Naive thymus-derived CD8-positive, alpha-beta T cell (primary cell): ENCODE data around the gene PFKFB3. TPM values are rescaled to one million over a fixed set of nuclear protein-coding genes. Genes with fewer than 3 reads are reported as not detected.
"Not testable (repeated sequence)": the region's sequence is repeated elsewhere in the genome, so short reads cannot be mapped to it uniquely, and the experiment has no call there.

Experiments
- ATAC-seq, 2 donors: fragments of 150-1000 bp; cut with Tn5 transposase in 1 of 2; sonication (Bioruptor Pico), chemical (Tn5 transposase) in 1 of 2; 1 replicate in 1 of 2; 2 replicates in 1 of 2; pipeline ENCODE4 v1.10.0; 2021; ENCODE audit warnings: mild to moderate bottlenecking in 2 of 2, moderate library complexity in 2 of 2
- POLR2A ChIA-PET: fragments of 350-600 bp; sonication (Branson Sonifier 250); formaldehyde crosslinking; loops from one replicate; lab custom pipeline; 2021; ENCODE audit warnings: antibody characterized with exemption; lab: Charles Lee
- DNase-seq, 10 donors: peaks; one replicate each; pipeline versions ENCODE4 v3.0.0 to v3.0.0-alpha.2; 2020 to 2022
- H3K27ac Mint-ChIP-seq, 10 donors: one replicate each; pipeline ENCODE4 v1.8.0; 2020 to 2022; ENCODE audit warnings: mild to moderate bottlenecking in 10 of 10, mixed read lengths in 10 of 10, moderate library complexity in 4 of 10, inconsistent platforms in 1 of 10
- H3K27me3 Mint-ChIP-seq, 5 donors: one replicate each; pipeline ENCODE4 v1.8.0; 2021 to 2022; ENCODE audit warnings: mixed read lengths in 5 of 5
- H3K36me3 Mint-ChIP-seq, 3 donors: one replicate each; pipeline ENCODE4 v1.8.0; 2020 to 2022; ENCODE audit warnings: mixed read lengths in 3 of 3, mild to moderate bottlenecking in 2 of 3, inconsistent platforms in 1 of 3
- H3K4me1 Mint-ChIP-seq, 4 donors: one replicate each; pipeline ENCODE4 v1.8.0; 2021 to 2022; ENCODE audit warnings: mixed read lengths in 4 of 4
- H3K4me3 Mint-ChIP-seq, 10 donors: one replicate each; pipeline ENCODE4 v1.8.0; 2020 to 2022; ENCODE audit warnings: mild to moderate bottlenecking in 10 of 10, mixed read lengths in 10 of 10, moderate library complexity in 6 of 10, inconsistent platforms in 1 of 10
- H3K9me3 Mint-ChIP-seq, 9 donors: one replicate each; pipeline ENCODE4 v1.8.0; 2020 to 2022; ENCODE audit warnings: mixed read lengths in 9 of 9, mild to moderate bottlenecking in 3 of 9, inconsistent platforms in 1 of 9, moderate library complexity in 1 of 9
- polyA plus RNA-seq, 3 donors: library from polyadenylated mRNA; unstranded; fragments of 300-500 nt; fragmentation: Illumina TruSeq; gene quantifications; one replicate each; pipeline ENCODE4 v1.2.3, GENCODE V29; 2021
- total RNA-seq, 8 experiments: library from RNA in 2 of 8; stranded (reverse) in 2 of 8; gene quantifications; one replicate each; pipeline ENCODE4 v1.2.3 and lab custom pipeline; 2021 to 2026

Gene PFKFB3
- total and polyA plus RNA-seq, 5 experiments from 2014 or later: 1.6 to 79.4 (median 7.1) TPM

DNA sequence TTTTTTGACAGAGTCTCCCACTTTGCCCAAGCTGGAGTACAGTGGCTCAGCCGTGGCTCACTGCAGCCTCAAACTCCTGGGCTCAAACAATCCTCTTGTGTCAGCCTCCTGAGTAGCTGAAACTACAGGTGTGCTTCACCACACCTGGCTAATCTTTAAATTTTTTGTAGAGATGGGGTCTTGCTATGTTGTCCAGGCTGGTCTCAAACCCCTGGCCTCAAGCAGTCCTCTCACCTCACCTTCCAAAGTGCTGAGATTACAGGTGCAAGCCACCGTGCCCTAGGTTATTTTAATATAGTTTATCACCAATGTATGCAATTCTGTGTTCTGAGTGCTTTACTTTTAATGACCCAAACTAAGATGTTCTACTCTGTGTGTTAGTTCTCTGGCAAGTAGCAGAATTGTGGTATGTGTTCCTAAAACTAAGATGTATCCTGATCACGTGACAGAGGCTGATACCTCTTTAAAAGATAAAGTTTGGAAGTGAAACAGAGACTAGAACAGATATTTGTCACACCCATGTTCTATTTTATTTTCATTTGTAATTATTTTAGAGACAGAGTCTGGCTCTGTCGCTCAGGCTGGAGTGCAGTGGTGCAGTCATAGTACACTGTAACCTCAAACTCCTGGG, 22.1 kb upstream of the PFKFB3 start:
- H3K27ac Mint-ChIP-seq: peak overlapping the region in 2 of 10 donors; percentile 67 to 71
- no peaks in the 10 kb centered on the region for H3K9me3 Mint-ChIP-seq
- ATAC-seq (no peak), DNase-seq (no peak)
- no peak overlapping the region for H3K4me3 Mint-ChIP-seq
- POLR2A ChIA-PET: interaction anchor here (0.6 kb wide), 1 partner anchor 443 kb away, joined by 3 read pairs; no protein-coding TSS in a partner anchor
- no peaks in the 10 kb centered on the region for H3K27me3 Mint-ChIP-seq
- peaks cover 0 to 3% (median 0%) of the 10 kb centered on the region in 3 donors for H3K36me3 Mint-ChIP-seq
- peaks cover 12 to 28% (median 22%) of the 10 kb centered on the region in 4 donors for H3K4me1 Mint-ChIP-seq

DNA sequence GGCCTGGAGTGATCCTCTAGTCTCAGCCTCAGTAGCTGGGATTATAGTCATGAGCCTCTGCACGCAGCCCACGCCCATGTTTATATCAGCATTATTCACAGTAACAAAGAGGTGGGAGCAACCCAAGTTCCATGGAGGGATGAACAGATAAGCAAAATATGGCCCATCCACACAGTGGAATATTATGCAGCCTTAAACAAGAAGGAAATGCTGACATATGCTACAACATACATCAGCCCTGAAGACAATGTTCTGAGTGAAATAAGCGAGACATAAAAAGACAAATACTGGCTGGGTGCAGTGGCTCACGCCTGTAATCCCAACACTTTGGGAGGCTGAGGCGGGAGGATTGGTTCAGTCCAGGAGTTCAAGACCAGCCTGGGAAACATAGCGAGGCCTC, 21.5 kb upstream of the PFKFB3 start:
- POLR2A ChIA-PET: interaction anchor here (2.8 kb wide), 1 partner anchor 21 kb away, joined by 10 read pairs; the partner anchor contains the start of gene PFKFB3
- Mint-ChIP-seq H3K27me3 (no peaks in the 10 kb centered on the region), H3K4me3 (no peak overlapping the region), H3K9me3 (no peaks in the 10 kb centered on the region), H3K27ac (peak overlapping the region in 1 of 10 donors; percentile 65), H3K36me3 (no peaks in the 10 kb centered on the region), H3K4me1 (peaks cover 12 to 23% (median 17%) of the 10 kb centered on the region in 4 donors)
- ATAC-seq: no peak
- no peak for DNase-seq

GRCh38 chr10:6182454-6183098, 20.2 kb upstream of the PFKFB3 start:
- Mint-ChIP-seq H3K27ac (peak overlapping the region in 1 of 10 donors; percentile 37), H3K27me3 (no peaks in the 10 kb centered on the region), H3K4me1 (peaks cover 8 to 12% (median 8%) of the 10 kb centered on the region in 4 donors), H3K36me3 (no peaks in the 10 kb centered on the region), H3K4me3 (no peak overlapping the region), H3K9me3 (no peaks in the 10 kb centered on the region)
- DNase-seq: no peak
- POLR2A ChIA-PET: interaction anchor here (0.6 to 2.8 kb wide), 7 partner anchors 9 to 426 kb away, joined by 3 to 10 read pairs (median 3); partner anchors contain the start of gene PFKFB3
- ATAC-seq: no peak

DNA sequence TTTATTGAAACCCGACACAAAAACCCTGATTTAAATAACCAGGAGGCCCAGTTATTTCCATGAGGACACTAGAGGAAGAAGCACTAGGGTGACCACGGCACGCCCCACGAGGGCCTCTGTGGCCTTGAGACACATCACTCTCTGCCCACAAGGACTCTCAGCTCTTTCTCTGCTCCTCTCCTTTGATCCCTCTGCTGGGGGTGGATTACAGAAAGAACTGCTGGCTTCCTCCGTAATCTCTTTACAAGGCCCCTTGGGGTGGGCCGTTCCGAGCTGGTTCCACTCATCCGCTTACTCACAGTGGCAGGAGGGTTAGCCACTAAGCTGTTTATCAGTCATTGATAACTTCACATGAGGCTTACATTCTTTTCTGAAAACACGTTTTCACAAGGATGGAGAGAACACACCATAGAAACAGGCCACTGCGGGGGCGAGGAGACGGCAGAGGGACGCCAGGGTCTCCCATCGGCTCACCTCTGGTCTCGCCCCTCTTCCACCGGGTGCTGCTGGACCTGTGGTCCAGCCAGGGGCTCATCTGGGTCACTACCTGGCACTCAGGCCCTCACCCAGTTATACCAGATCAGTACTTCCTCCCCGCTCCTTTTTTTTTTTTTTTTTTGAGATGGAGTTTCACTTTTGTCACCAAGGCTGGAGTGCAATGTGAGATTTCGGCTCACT, 17.6 kb upstream of the PFKFB3 start:
- H3K27me3 Mint-ChIP-seq: no peaks in the 10 kb centered on the region
- POLR2A ChIA-PET: interaction anchor here (0.6 to 1.2 kb wide), 3 partner anchors 12 to 231 kb away, joined by 3 to 5 read pairs (median 3); no protein-coding TSS in a partner anchor
- H3K4me1 Mint-ChIP-seq: peaks cover 0 to 16% (median 4%) of the 10 kb centered on the region in 4 donors
- no peaks in the 10 kb centered on the region for H3K9me3 Mint-ChIP-seq
- peak overlapping the region in 1 of 10 donors; percentile 57 for H3K27ac Mint-ChIP-seq
- ATAC-seq (no peak), DNase-seq (no peak)
- H3K4me3 Mint-ChIP-seq: no peak overlapping the region
- no peaks in the 10 kb centered on the region for H3K36me3 Mint-ChIP-seq

- H3K4me1 Mint-ChIP-seq: peaks cover 4 to 29% (median 10%) of the 10 kb centered on the region in 4 donors
- POLR2A ChIA-PET: no interaction called here
- no peak overlapping the region for H3K4me3 Mint-ChIP-seq
- no peak for DNase-seq
- H3K27me3 Mint-ChIP-seq: no peaks in the 10 kb centered on the region
- no peak for ATAC-seq
- H3K9me3 Mint-ChIP-seq: no peaks in the 10 kb centered on the region
- H3K27ac Mint-ChIP-seq: peak overlapping the region in 1 of 10 donors; percentile 34
- H3K36me3 Mint-ChIP-seq: peaks cover 0 to under 1% (median 0%) of the 10 kb centered on the region in 3 donors
Observed at GRCh38 chr10:6186894-6187256, 15.9 kb upstream of the PFKFB3 start.

DNA sequence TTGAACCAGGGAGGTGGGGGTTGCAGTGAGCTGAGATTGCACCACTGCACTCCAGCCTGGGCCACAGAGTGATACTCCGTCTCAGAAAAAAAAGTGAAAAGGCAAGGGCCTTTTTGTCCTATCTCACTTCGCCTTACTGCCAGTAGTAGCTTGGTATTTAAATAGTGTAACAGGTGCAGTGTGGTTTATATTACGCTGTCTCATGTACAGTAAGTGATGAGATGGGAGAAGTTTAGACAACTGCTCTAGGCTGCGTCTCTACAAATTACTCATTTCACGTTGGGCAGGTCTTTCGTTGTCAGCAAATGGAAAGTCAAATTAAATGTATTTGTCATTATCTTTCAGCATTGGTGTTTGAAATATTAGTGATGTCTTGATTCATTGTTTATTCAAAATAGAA, 15.5 kb upstream of the PFKFB3 start:
- POLR2A ChIA-PET: no interaction called here
- DNase-seq (no peak), ATAC-seq (no peak)
- Mint-ChIP-seq H3K36me3 (peaks cover 0 to 4% (median 0%) of the 10 kb centered on the region in 3 donors), H3K9me3 (no peaks in the 10 kb centered on the region), H3K27ac (no peak overlapping the region), H3K27me3 (no peaks in the 10 kb centered on the region), H3K4me1 (peaks cover 8 to 33% (median 12%) of the 10 kb centered on the region in 4 donors), H3K4me3 (no peak overlapping the region)

GRCh38 chr10:6190033-6190432, 12.7 kb upstream of the PFKFB3 start:
- H3K27ac Mint-ChIP-seq, H3K36me3 Mint-ChIP-seq, H3K27me3 Mint-ChIP-seq, H3K4me3 Mint-ChIP-seq, H3K9me3 Mint-ChIP-seq, DNase-seq, ATAC-seq: not testable (repeated sequence)
- H3K4me1 Mint-ChIP-seq: peaks cover 16 to 35% (median 22%) of the 10 kb centered on the region in 4 donors
- POLR2A ChIA-PET: interaction anchor here (1.6 kb wide), 1 partner anchor 26 kb away, joined by 4 read pairs; no protein-coding TSS in a partner anchor

DNA sequence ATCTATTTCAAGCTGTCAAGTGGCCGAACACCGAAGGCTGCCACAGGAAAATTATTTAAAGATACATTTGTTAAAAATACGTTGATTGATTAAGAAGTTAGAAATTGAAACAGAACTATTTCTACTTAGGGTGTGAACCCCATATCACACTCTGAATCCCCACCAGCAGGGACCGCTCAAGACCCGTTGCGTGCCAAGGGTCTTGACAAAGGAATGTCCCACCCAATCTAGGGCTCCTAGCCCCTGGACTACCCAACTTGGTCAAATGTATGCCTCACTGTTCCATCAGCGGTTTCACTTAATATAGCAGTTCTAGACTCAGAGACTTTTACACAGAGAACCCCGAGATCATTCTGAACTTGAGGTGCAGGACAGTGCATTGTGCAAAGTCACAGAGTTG, 11.6 kb upstream of the PFKFB3 start:
- peaks cover 0 to 4% (median 0%) of the 10 kb centered on the region in 3 donors for H3K36me3 Mint-ChIP-seq
- H3K9me3 Mint-ChIP-seq: no peaks in the 10 kb centered on the region
- POLR2A ChIA-PET: interaction anchor here (1.6 to 1.9 kb wide), 2 partner anchors 11 to 27 kb away, joined by 4 to 8 read pairs; partner anchors contain the start of gene PFKFB3
- no peak for DNase-seq
- no peaks in the 10 kb centered on the region for H3K27me3 Mint-ChIP-seq
- peaks cover 16 to 44% (median 30%) of the 10 kb centered on the region in 4 donors for H3K4me1 Mint-ChIP-seq
- peak overlapping the region in 1 of 10 donors; percentile 22 for H3K27ac Mint-ChIP-seq
- no peak overlapping the region for H3K4me3 Mint-ChIP-seq
- ATAC-seq: no peak

- H3K4me3 Mint-ChIP-seq: no peak overlapping the region
- H3K27ac Mint-ChIP-seq: peak overlapping the region in 1 of 10 donors; percentile 22
- POLR2A ChIA-PET: interaction anchor here (0.7 to 1.9 kb wide), 3 partner anchors 10 to 1471 kb away, joined by 3 to 8 read pairs (median 4); partner anchors contain the start of gene PFKFB3
Observed at GRCh38 chr10:6191569-6191968, 11.2 kb upstream of the PFKFB3 start.

GRCh38 chr10:6193342-6193741, 9.4 kb upstream of the PFKFB3 start:
- H3K27me3 Mint-ChIP-seq, H3K4me3 Mint-ChIP-seq, DNase-seq, POLR2A ChIA-PET, H3K9me3 Mint-ChIP-seq, ATAC-seq, H3K36me3 Mint-ChIP-seq: not testable (repeated sequence)
- Mint-ChIP-seq H3K27ac (peak overlapping the region in 2 of 10 donors; percentile 15 to 46), H3K4me1 (peaks cover 16 to 42% (median 32%) of the 10 kb centered on the region in 4 donors)

More at GRCh38 chr10:6191569-6191968, 11.2 kb upstream of the PFKFB3 start:
- Mint-ChIP-seq H3K27me3 (no peaks in the 10 kb centered on the region), H3K9me3 (no peaks in the 10 kb centered on the region), H3K4me1 (peaks cover 16 to 44% (median 32%) of the 10 kb centered on the region in 4 donors), H3K36me3 (peaks cover 0 to 4% (median 0%) of the 10 kb centered on the region in 3 donors)
- DNase-seq (no peak), ATAC-seq (no peak)

DNA sequence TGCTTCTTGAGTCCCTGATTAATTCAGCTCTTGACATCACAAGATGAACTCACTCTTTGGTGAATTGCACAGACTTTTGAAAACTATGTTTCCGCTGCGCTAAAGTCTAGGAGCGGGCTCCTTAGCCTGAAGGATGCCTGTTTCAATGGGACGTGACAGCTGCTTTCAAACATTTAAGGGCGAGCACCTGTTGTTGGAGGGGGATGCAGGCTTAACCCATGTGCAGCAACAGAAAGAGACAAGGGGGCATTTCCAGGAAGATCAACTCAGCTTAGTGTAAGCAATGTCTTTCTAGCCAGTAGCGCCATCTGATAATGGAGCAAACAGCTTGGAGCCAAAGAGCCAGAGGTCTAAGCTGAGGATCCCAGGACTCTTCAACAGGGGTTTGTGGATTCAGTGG, 8.4 kb upstream of the PFKFB3 start:
- Mint-ChIP-seq H3K27ac (peak overlapping the region in 1 of 10 donors; percentile 28), H3K4me1 (peaks cover 16 to 48% (median 31%) of the 10 kb centered on the region in 4 donors), H3K36me3 (peaks cover 0 to 4% (median 0%) of the 10 kb centered on the region in 3 donors), H3K27me3 (no peaks in the 10 kb centered on the region), H3K4me3 (no peak overlapping the region), H3K9me3 (no peaks in the 10 kb centered on the region)
- POLR2A ChIA-PET: interaction anchor here (0.6 to 1.5 kb wide), 4 partner anchors 12 to 35 kb away, joined by 3 to 4 read pairs (median 4); no protein-coding TSS in a partner anchor
- ATAC-seq (no peak), DNase-seq (no peak)

DNA sequence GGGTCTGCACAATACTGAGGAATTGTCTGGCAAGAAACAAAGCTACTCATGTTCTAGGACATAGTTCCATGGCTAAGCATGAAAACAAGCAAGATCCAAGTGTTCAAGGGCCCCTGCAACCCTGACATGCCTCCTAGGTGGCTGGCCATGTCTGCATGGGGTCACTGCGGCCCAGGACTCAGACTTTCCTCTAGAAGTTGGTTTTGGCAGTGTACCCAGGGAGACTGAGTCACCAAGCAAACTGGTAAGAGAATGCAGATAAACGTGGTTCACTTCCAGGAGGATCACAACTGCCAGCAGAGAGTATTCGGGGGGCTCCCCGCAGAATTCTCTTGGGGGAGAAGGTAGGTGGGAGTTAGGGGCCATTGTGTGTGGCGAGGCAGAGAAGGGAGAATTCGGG, 7.4 kb upstream of the PFKFB3 start:
- H3K4me3 Mint-ChIP-seq: peak overlapping the region in 1 of 10 donors; percentile 24

More for the DNA sequence above, 7.4 kb upstream of the PFKFB3 start:
- Mint-ChIP-seq H3K27me3 (no peaks in the 10 kb centered on the region), H3K9me3 (no peaks in the 10 kb centered on the region), H3K27ac (peak overlapping the region in 5 of 10 donors; percentile 16 to 54 (median 29)), H3K4me1 (peaks cover 19 to 54% (median 33%) of the 10 kb centered on the region in 4 donors), H3K36me3 (peaks cover 0 to 4% (median 0%) of the 10 kb centered on the region in 3 donors)
- POLR2A ChIA-PET: interaction anchor here (0.6 to 1.5 kb wide), 5 partner anchors 19 to 1203 kb away, joined by 3 to 4 read pairs (median 3); no protein-coding TSS in a partner anchor
- DNase-seq: no peak
- ATAC-seq: no peak
